ENCODE measurements around the gene ELOVL2. TPM values are rescaled to one million over a fixed set of nuclear protein-coding genes. Genes with fewer than 3 reads are reported as not detected.
A peak's percentile ranks its signal among the peaks of the same experiment; 100 is the strongest.
"Not testable (repeated sequence)": the region's sequence is repeated elsewhere in the genome, so short reads cannot be mapped to it uniquely, and the experiment has no call there.

Gene ELOVL2
- total RNA-seq, 1 donor from 2014 or later, result 1.4 TPM

DNA sequence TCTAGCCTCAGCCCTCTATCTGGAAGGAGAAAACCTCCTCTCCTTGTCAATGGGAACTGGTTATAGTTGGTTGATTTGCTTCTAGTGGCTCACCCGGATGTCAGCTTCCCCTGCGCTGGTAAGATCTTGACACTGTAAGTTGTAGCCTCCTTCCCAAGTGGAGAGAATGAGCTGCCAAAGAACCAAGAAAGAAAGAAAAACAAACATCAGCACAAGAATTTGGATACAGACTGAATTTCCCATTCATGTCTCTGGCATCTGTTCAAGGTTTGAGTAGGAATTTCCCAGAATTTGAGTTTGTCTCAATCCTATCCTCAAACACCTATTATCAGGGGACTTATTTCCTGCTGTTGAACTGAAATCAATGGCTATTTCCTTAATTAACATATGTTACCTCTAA, 44.1 kb downstream of the ELOVL2 start:
- no peak for DNase-seq
- no peaks in the 10 kb centered on the region for H3K27me3 ChIP-seq (ENCODE audit: low read depth)
- no peak for TF ChIP-seq CTCF (IDR thresholded peaks at IDR 0.05; ENCODE audit: borderline replicate concordance)
- H3K27ac ChIP-seq (replicated peaks), result peak overlapping the region; percentile 39
- H3K4me1 ChIP-seq, result no peaks in the 10 kb centered on the region
- H3K4me3 ChIP-seq, result no peak overlapping the region
- H3K9me3 ChIP-seq (replicated peaks), result no peaks in the 10 kb centered on the region
- intact Hi-C loops (cut with micrococcal nuclease), result no loop called here
- H3K36me3 ChIP-seq, result no peaks in the 10 kb centered on the region

DNA sequence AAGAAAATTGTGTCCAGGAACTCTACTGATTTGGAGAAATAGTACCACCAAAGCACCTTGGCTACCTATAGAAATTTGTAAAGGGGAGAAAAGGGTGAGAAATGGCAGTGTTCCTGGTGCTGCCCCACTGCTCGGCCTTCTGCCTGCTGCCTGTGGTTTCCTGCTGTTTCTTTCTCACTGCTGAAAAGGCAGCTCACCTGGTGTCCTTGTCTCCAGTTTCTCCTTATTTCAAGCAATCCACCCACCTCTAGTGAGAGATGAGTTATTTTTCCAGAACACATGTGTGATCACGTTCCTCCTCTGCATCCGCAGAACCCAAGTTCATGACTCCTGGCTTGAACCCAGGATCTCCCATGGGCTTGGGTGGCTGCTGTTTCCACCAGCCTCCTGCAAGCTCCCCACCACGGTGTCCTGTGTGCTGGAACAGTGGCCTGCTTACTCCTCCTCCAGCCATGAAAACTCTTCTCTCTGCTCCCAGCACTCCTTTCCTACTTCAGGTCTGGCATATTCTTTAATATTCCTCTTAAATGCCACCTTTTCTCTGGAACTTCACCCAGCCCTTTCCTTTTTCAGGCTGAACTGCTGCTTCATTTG, 48.9 kb downstream of the ELOVL2 start:
- intact Hi-C loops (cut with micrococcal nuclease), result no loop called here
- Histone ChIP-seq H3K4me3 (no peak overlapping the region), H3K36me3 (no peaks in the 10 kb centered on the region), H3K9me3 (replicated peaks) (no peaks in the 10 kb centered on the region), H3K27me3 (ENCODE audit: low read depth) (no peaks in the 10 kb centered on the region), H3K4me1 (no peaks in the 10 kb centered on the region), H3K27ac (replicated peaks) (no peak overlapping the region)
- DNase-seq, result no peak
- TF ChIP-seq CTCF (IDR thresholded peaks at IDR 0.05; ENCODE audit: borderline replicate concordance), result no peak

DNA sequence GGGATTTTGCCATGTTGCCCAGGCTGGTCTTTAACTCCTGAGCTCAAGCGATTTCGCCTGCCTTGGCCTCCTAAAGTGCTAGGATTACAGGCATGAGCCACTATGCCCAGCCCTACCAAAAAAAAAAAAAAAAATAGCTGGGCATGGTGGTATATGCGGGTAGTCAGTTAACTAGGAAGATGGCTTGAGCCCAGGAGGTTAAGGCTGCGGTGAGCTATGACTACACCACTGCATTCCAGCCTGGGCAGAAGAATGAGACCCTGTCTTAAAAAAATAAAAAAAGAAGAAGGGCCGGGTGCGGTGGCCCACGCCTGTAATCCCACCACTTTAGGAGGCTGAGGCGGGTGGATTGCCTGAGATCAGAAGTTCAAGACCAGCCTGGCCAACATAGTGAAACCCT, 50.2 kb downstream of the ELOVL2 start:
- no peak for TF ChIP-seq CTCF (IDR thresholded peaks at IDR 0.05; ENCODE audit: borderline replicate concordance)
- H3K4me3 ChIP-seq, result no peak overlapping the region
- no peak for DNase-seq
- no peaks in the 10 kb centered on the region for H3K9me3 ChIP-seq (replicated peaks)
- peaks cover under 1% of the 10 kb centered on the region for H3K27me3 ChIP-seq (ENCODE audit: low read depth)
- no peaks in the 10 kb centered on the region for H3K4me1 ChIP-seq
- H3K36me3 ChIP-seq, result no peaks in the 10 kb centered on the region
- intact Hi-C loops (cut with micrococcal nuclease), result no loop called here
- H3K27ac ChIP-seq (replicated peaks), result no peak overlapping the region

DNA sequence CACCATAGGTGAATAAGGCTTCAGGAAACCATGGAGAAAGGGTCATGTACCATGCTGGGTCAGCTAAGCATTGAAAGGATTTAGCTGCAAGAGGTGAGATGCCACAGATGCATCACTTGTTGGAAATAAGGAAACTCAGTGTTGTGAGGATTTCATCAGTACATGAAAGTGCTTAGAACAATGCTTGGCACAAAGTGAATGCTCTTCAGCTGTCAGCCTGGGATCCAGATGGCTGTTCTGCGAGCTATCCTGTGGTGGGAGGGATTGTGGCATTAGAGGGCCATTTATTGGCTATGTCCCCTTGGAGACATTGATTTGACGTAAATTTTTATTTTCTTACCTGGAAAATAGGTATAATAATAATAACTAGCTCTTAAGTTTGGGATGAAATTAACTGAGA, 53.0 kb downstream of the ELOVL2 start:
- no peaks in the 10 kb centered on the region for H3K9me3 ChIP-seq (replicated peaks)
- intact Hi-C loops (cut with micrococcal nuclease), result no loop called here

DNA sequence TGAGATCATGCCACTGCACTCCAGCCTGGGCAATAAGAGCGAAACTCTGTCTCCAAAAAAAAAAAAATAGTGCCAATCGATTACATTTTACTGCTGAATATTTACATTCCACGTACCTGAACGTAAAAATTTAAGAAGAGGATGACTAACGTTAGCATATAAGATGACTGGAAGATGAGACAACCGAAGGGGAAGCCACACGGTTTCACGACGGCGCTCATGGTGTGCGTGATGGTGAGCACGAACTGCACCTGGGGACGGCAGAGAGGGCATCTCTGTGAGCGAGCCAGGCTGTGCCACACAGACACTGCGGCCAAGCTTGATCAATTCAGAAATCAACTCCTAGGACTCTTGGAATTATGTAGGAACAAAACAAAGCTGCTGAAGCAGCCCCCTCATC, 54.5 kb downstream of the ELOVL2 start:
- TF ChIP-seq CTCF (IDR thresholded peaks at IDR 0.05; ENCODE audit: borderline replicate concordance), result no peak
- no peak overlapping the region for H3K4me3 ChIP-seq
- DNase-seq, result no peak
- no peaks in the 10 kb centered on the region for H3K4me1 ChIP-seq
- intact Hi-C loops (cut with micrococcal nuclease), result no loop called here
- H3K27ac ChIP-seq (replicated peaks), result no peak overlapping the region
- peaks cover 3% of the 10 kb centered on the region for H3K27me3 ChIP-seq (ENCODE audit: low read depth)
- H3K9me3 ChIP-seq (replicated peaks), result peaks cover 6% of the 10 kb centered on the region
- no peaks in the 10 kb centered on the region for H3K36me3 ChIP-seq

More for the DNA sequence above, 53.0 kb downstream of the ELOVL2 start:
- no peak for TF ChIP-seq CTCF (IDR thresholded peaks at IDR 0.05; ENCODE audit: borderline replicate concordance)
- H3K27ac ChIP-seq (replicated peaks), result no peak overlapping the region
- no peak overlapping the region for H3K4me3 ChIP-seq
- no peaks in the 10 kb centered on the region for H3K4me1 ChIP-seq
- DNase-seq, result no peak
- H3K36me3 ChIP-seq, result no peaks in the 10 kb centered on the region
- H3K27me3 ChIP-seq (ENCODE audit: low read depth), result peaks cover 3% of the 10 kb centered on the region

DNA sequence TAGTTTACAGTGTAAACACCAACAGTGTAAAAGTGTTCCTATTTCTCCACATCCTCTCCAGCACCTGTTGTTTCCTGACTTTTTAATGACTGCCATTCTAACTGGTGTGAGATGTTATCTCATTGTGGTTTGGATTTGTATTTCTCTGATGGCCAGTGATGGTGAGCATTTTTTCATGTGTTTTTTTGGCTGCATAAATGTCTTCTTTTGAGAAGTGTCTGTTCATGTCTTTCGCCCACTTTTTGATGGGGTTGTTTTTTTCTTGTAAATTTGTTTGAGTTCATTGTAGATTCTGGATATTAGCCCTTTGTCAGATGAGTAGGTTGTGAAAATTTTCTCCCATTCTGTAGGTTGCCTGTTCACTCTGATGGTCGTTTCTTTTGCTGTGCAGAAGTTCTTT, 59.1 kb downstream of the ELOVL2 start:
- intact Hi-C loops (cut with micrococcal nuclease); H3K9me3 ChIP-seq (replicated peaks); H3K27me3 ChIP-seq (ENCODE audit: low read depth): not testable (repeated sequence)

More for the DNA sequence above, 59.1 kb downstream of the ELOVL2 start:
- H3K4me3 ChIP-seq; H3K27ac ChIP-seq (replicated peaks); H3K36me3 ChIP-seq; H3K4me1 ChIP-seq; DNase-seq: not testable (repeated sequence)

Data from left ventricle myocardium inferior (tissue), 1 donor.